NCI-H2081 treated with DMSO at 0.1 percent for 48 hours (cell line): ENCODE measurements around the gene OR2J1.
"Not testable (repeated sequence)": the region's sequence is repeated elsewhere in the genome, so short reads cannot be mapped to it uniquely, and the experiment has no call there.

ENCODE experiments used
- DNase-seq: peaks from one replicate; lab custom pipeline; 2025; lab: John Stamatoyannopoulos, UW

Gene OR2J1

DNA sequence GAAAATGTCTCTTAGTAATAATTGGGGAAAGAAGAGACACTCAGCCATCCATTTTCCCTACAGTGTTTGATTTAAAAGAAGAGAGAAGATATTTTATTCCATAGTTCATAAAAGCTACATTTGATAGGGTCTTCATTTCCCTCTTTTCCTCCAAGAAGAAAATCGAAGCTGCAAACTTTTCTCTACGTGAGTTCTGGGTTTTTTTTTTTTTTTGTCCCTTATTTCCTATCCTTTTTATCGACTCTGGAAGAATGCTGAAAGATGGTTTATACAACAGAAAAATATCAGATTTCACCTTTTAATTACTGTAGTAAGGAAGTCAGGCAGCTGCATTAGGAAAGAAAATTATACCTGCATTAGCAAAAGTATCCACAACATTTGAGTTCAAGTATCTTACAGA lies at the start of gene OR2J1:
Gene OR2J1, plus strand, starts transcription at position 301 of the 400 bp plus-strand sequence. CDS start 1,453 bp downstream, outside the sequence.
- no peak for DNase-seq

DNA sequence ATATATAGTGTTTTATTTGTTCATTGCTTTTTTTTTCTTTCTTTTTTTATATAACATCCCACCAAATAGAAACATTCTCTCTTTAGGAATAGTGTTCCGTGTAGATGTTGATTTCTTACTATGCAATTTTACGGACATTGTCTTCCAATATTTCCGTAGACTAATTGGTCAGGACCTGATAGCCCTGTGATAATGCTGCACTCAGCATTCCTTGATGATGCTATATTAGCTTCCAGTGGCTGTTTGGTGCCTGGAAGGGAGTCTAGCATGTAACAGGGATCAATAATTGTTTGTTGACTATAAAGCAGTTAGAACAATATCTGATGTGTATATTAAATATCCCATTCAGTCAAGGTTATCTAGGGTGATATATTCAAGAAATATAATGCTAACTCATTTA lies 47.6 kb upstream of the OR2J1 start:
- DNase-seq: no peak

DNA sequence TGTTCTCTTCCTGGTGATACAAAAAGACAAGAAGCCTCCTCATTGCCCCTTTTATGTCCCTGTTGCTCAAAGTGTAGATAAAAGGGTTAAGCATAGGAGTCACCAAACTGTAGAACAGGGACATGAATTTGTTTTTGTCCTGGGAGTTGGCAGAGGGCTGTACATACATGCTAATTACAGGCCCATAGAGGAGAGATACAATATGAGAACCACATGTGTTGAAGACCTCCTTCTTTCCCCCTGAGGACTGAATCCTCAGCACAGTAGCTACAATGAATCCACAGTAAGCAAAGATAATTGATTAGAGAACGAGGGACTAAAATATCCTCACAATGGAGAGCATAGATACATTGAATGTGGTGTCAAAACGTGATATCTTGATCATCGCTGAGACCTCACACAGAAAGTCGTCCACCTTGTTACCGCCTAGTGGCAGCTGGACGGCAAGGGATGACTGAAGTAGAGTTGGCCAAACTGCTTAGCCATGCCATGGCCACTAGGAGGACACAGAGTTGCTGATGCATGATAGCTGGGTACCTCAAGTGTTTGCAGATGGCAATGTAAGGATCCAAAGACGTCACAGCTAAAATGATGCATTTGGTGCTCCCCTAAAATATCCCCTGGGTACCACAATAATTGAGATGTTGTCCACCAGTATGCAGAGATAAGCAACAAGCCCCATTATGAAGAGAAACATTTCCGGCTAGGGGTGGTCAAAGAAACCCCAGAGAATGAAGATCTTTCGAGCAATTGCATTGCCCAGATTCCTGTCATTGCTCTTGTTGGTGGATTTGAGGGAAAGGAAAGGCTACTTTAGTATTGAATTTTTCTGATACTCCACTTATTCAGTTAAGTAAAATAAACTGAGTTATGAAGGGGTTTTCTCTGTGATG lies 27.2 kb upstream of the OR2J1 start:
- no peak for DNase-seq

DNA sequence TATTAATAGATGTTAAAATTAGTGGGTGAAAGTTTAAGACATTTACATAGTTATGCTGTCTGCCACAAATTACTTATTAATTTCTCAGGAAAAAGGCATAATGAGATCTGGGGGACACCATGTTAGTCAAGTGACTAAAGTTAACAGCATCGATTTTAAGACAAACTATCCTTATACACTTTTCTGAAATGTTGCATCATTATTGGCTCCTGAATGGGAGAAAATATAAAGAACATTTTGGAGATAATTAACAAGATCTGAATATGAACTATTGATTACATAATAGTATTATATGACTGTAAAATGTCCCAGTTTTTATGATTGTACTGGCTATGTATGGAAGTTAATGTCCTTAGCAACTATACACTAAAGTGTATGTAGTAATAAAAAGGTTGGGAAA lies 20.1 kb upstream of the OR2J1 start:
- no peak for DNase-seq

DNA sequence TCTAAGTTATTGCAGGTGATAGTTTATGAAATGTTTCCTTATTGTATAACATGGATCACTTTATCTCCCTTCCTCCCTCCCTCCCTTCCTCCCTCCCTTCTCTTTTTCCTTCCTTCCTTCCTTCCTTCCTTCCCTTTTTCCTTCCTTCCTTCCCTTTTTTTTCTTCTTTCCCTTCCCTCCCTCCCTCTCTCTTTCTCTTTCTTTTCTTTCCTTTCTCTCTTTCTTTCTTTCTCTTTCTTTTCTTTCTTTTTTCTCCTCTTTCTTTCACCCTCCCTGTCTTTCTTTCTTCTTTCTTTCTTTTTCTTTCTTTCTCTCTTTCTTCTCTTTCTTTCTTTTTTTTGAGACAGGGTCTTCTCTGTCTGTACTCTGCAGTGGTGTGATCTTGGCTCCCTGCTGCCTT lies 18.0 kb upstream of the OR2J1 start:
- DNase-seq: no peak

DNA sequence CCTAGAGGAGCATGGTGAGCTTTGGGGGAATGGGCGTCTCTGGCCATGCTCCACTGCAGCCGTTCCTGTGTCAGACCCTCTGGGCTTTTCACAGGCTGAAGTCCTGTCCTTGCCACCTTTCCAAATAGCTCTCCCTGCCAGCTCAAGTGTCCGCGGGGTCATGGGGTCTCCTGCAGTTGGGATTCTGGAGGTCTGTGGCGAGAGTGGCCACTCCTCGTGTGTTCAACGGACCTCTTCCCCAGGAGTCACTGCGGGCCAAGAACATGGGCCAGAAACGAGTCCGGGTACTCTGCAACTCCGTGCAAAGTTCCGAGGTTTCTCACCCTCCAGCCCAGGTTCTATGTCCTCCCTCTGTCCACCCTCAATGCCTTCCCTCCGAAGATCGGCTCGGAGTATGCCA lies 16.8 kb upstream of the OR2J1 start:
- no peak for DNase-seq

DNA sequence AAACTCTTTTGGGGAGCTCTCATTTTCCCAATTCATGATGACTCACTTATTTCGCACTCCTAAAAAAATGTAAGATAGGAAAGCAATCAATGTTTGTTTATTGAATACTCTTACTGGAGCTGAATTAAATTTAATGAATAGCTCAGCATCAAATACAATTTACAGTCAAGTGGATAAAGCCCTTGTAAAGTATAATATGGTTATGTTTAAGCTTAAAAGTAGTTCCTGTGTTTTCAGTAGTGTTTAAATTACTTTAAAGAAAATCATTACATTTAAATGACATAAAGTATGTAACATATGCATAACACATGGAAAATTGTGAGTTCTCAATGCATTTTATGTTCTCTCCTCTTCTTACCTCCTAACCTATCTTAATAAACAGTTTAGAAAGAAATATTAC lies 12.1 kb upstream of the OR2J1 start, which contains the start of gene OR2B3:
Gene OR2B3, minus strand, starts transcription at position 101 of the 400 bp plus-strand sequence. Its CDS starts 65 bp downstream, at position 36.
- DNase-seq: no peak

DNA sequence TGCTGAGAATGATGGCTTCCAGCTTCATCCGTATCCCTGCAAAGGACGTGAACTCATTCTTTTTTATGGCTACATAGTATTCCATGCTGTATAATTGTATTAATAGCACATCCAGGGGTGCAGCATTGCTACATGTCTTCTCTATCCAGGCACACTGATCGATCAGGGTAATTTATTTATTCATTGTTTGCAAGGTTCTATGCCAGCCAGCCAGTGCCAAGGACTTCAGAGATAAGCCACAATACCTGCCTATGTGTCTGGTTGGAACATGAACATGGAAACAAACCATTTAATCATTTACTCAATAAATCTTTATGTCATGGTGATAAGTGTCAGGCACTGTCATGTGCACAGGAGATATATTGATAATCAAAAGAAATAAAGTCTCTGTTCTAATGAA lies 6.3 kb upstream of the OR2J1 start:
- DNase-seq: no peak

DNA sequence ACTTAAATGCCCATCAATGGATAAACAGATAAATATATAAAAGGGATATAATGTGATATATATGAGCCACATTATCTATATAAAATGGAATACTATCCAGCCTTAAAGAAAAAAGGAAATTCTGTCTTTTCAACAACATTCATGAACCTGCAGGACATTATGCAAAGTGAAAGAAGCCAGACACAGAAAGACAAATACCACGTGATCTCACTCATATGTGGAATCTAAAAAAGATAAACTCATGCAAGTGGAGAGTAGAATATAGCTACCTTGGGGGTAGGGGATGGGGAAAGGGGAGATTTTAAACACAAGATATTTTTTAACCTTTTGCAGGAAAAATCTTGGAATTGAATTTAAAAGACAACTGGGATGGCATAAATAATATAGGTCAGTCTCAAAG lies 1.5 kb upstream of the OR2J1 start:
- DNase-seq: no peak

DNA sequence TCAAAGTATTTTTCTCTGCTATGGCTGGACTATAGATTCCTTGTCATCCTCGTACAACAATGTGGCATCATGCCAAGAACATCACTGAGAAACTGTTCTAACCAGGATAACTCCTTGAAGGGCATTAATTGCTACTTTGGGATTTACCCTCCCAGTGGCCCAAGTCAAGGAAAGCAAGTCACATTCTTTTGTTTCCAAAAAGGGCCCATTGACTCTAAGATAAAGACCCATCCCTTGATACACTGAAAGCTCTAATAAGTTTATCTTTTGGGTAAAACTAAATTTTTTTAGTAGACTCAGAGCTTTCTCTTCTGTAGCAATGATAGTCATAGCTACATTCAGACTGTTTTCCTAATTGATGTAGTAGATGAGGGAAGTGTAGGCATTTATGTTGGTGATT lies 8.5 kb downstream of the OR2J1 start, which contains the start of gene OR2J3:
Gene OR2J3, plus strand, starts transcription at position 301 of the 400 bp plus-strand sequence. CDS start 3,833 bp downstream, outside the sequence.
- no peak for DNase-seq

DNA sequence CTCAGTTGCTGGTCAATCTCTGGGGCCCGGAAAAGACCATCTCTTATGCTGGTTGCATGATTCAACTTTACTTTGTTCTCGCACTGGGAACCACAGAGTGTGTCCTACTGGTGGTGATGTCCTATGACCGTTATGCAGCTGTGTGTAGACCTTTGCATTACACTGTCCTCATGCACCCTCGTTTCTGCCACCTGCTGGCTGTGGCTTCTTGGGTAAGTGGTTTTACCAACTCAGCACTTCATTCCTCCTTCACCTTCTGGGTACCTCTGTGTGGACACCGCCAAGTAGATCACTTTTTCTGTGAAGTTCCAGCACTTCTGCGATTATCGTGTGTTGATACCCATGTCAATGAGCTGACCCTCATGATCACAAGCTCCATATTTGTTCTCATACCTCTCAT lies 12.8 kb downstream of the OR2J1 start:
- no peak for DNase-seq

DNA sequence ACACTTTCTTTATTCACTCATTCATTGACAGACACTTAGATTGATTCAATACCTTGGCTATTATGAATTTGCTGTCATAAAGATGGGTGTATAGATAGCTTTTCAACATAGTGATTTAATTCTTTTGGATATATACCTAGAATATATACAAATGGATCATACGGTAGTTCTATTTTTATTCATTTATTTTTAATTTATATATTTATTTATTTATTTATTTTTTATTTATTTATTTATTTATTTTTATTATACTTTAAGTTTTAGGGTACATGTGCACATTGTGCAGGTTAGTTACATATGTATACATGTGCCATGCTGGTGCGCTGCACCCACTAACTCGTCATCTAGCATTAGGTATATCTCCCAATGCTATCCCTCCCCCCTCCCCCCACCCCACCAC lies 15.7 kb downstream of the OR2J1 start:
- not testable (repeated sequence) for DNase-seq

DNA sequence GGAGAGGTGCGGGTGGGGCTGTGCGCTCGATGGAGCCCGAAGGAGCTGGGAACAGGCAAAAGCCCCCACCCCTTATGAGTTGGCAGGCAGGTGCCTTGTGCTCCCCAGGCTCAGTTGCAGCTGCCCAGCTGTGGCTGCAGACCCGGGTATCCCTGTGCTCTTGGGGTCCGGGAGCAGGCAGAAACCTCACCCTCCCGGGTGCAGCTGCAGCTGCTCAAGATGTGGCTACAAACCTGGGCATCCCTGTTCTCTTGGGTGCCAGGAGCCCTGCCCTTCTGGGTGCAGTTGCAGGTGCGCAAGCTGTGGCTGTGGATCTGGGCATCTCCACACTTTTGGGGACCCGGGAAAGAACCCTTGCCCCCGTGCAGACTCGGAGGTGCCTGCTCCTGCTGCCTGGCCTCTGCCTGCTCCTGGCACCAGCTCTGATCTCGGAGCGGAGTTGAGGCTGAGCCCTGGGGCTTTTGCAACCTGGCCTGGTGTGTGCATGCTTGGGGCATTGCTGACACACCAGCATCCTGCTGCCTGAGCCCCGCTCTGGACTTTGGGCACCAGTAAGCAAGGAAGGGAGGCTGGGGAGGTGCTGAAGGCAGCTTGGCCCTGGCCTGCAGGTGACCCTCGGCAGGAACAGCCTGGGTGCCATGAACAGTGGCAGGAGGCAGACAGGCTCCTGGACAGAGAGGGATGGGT lies 30.2 kb downstream of the OR2J1 start:
- DNase-seq: no peak

DNA sequence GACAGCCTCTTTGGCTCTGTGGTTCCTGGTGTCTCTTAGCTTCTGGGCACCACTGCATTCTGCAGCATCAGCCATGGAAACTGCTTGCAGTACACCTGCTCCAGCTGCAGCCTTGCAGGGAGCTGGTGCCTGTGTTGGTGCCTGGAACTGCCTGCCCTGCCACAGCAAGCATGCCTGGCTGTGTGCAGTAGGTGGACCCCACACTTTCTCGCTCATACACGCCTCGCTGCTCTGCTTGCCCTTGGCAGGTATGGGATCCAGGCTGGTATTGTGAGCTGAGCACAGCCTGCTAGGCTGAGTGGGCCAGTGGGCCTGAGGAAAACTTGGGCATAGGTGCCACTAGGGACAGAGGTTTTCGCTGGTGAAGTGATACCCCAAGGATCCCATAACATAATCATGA lies 31.4 kb downstream of the OR2J1 start:
- no peak for DNase-seq

DNA sequence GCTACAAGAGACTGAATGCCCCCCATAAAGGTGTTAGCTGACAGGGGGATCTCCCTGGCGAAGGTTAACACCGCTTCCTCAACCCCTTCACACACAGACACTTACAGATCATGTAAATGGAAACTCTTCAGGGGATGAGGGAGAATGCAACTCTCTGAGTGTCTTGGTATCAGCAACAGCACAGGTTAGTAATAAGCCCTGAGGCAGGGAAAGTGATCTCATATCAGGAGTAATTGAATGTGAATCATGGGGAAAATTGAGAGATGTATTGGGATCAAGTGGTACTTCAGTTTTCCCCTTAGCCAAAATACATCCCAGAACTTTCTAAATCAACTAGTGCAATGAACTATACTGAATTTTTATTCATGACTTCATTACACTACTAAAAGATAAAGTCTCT lies 32.4 kb downstream of the OR2J1 start:
- DNase-seq: no peak

DNA sequence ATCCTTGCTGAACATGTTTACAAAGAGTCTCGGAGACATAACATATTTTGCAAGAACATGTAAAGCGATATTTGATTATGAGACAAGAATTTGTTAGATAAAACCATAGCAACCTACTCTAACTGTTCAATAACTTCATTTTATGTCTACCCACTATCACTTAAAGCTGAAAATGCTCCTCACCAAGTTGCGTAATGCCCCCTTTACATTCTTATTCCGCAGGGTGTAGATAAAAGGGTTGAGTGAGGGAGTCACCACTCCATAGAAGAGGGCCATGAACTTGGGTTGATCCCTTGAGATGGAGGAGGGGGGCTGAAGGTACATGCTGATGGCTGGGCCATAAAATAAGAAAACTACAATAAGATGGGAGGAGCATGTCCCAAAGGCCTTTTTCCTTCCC lies 38.4 kb downstream of the OR2J1 start:
- no peak for DNase-seq

DNA sequence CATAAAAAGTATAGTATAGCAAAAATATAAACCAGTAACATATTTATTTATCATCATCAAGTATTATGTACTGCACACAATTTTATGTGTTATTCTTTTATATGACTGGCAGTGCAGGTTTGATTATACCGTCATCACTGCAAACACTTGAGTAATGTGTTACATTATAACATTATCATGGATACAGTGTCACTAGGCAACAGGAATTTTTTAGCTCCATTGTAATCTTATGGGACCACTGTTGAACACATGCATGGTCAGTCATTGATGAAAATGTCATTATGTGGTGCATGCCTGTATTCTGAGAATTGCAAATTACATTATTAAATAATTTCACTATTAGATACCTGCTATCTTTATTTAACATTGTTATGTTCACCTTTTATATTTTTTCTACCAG lies 42.3 kb downstream of the OR2J1 start:
- no peak for DNase-seq

DNA sequence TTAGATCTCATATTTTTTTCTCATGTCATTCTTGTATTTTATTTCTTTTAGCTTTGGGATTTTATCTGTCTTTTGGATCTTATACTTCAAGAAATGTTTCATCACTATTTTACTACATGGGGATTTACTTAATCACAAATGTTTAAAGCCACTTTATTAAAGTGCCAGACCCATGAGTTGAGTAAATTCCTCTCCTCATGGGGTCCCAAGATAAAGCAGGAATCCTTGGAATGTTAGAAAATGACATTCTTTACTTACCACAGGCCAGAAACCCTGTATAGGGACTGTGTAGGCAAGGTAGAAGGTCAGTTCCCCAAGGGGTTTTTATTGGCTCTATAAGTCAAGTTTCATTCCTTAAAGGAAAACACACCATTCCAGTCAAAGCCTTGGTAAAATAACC lies 43.0 kb downstream of the OR2J1 start:
- DNase-seq: no peak

DNA sequence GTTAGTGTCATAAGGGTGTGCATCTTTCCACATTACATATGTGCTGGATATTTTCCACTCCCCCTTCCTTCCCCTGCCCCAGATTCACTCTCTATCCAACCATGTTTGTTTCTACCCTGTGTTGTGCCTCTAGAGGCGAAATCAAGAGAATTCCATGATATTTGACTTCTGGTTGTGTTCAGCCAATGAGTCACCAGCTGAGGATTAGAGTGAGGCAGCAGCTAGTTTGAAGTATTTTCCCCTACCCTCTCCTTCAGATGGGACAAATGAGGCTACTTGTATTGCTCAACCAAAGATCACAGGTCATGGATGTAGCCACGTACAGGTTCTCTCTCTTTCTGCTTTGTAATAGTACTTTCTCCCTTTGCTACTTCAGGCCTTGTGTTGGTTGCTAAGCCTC lies 46.9 kb downstream of the OR2J1 start:
- DNase-seq: no peak

DNA sequence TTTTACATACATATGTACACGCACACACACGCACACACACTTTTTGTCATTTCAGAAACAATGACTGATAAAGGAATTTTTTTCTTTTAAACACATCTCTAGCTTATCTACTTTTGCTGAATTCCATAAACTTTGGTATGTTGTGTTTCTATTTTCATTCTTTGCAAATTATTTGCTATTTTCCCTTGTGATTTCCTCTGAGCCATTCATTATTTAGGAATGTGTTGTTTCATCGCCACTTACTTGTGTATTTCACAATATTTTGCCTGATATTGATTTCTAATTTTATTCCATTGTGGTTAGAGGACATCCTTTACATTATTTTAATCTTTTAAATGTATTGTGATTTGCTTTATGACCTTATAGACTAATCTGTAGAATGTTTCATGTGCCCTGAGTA lies 47.8 kb downstream of the OR2J1 start:
- no peak for DNase-seq

DNA sequence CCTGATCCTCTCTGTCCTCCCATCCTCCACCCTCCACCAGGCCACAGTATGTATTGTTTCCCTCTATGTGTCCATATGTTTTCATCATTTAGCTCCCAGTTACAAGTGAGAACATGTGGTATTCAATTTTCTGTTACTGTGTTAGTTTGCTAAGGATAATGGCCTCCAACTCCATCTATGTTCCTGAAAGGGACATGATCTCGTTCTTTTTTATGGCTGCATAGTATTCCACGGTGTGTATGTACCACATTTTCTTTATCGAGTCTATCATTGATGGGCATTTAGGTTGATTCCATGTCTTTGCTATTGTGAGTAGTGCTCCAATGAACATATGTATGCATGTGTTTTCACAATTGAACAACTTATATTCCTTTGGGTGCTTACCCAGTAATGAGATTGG lies 50.2 kb downstream of the OR2J1 start:
- not testable (repeated sequence) for DNase-seq
